PC-3 (cell line): ENCODE data around the gene SNRNP27. TPM values are rescaled to one million over a fixed set of nuclear protein-coding genes. Genes with fewer than 3 reads are reported as not detected.
A peak's percentile ranks its signal among the peaks of the same experiment; 100 is the strongest.

Experiments
- ATAC-seq: fragments of 200-7000 bp; cut with Tn5 transposase; 2 replicates; pipeline ENCODE4 v1.9.1; 2020; ENCODE audit warnings: mild to moderate bottlenecking, moderate library complexity
- BruUV-seq: library from RNA; stranded (reverse); fragments of 400-500 nt; replicated peaks from 2 replicates; lab custom pipeline; 2021; lab: Mats Ljungman, UMichigan
- CTCF ChIA-PET: fragments of 300-600 bp; sonication (Branson Sonifier 250); formaldehyde crosslinking; loops from one replicate; lab custom pipeline; 2022; ENCODE audit warnings: antibody characterized with exemption; lab: Charles Lee
- POLR2A ChIA-PET: fragments of 300-600 bp; sonication (Branson Sonifier 250); formaldehyde crosslinking; loops from one replicate; lab custom pipeline; 2022; ENCODE audit warnings: antibody characterized with exemption; ENCODE audit not compliant: unreplicated experiment; lab: Charles Lee
- DNase-seq: peaks from one replicate; pipeline ENCODE4 v3.0.0-alpha.2; 2015
- H2AFZ ChIP-seq: fragments of 300-600 bp; sonication (generic); 2 replicates; pipeline ENCODE4 v1.6.0; 2016; ENCODE audit warnings: antibody characterized with exemption, low read length
- H3F3A ChIP-seq: fragments of 300-600 bp; sonication (generic); one replicate; pipeline ENCODE4 v1.6.0; 2017; ENCODE audit warnings: antibody characterized with exemption, low read length, control low read depth, mild to moderate bottlenecking; ENCODE audit not compliant: unreplicated experiment
- H3K27ac ChIP-seq: fragments of 300-600 bp; sonication (generic); 2 replicates; pipeline ENCODE4 v1.5.1; 2016; ENCODE audit warnings: mild to moderate bottlenecking, low read length
- H3K27me3 ChIP-seq: fragments of 300-600 bp; sonication (generic); 2 replicates; pipeline ENCODE4 v1.6.1; 2016; ENCODE audit warnings: low read length, mixed read lengths
- H3K36me3 ChIP-seq: fragments of 300-600 bp; sonication (generic); 2 replicates; pipeline ENCODE4 v1.6.1; 2016; ENCODE audit warnings: low read depth, mixed run types, low read length, mixed read lengths
- H3K4me1 ChIP-seq: fragments of 300-600 bp; sonication (generic); 2 replicates; pipeline ENCODE4 v1.5.1; 2016; ENCODE audit warnings: low read length; ENCODE audit not compliant: insufficient read depth
- H3K4me2 ChIP-seq: fragments of 300-600 bp; sonication (generic); 2 replicates; pipeline ENCODE4 v1.6.0; 2016; ENCODE audit warnings: low read length
- H3K4me3 ChIP-seq: fragments of 300-600 bp; sonication (generic); 2 replicates; pipeline ENCODE4 v1.5.1; 2016; ENCODE audit warnings: mild to moderate bottlenecking, low read length, mixed read lengths
- H3K79me2 ChIP-seq: fragments of 300-600 bp; sonication (generic); 2 replicates; pipeline ENCODE4 v1.6.1; 2017; ENCODE audit warnings: low read length, mixed read lengths
- H3K9ac ChIP-seq: fragments of 300-600 bp; sonication (generic); 2 replicates; pipeline ENCODE4 v1.6.0; 2016; ENCODE audit warnings: mild to moderate bottlenecking, low read length
- H3K9me2 ChIP-seq: fragments of 300-600 bp; sonication (generic); replicated peaks from 2 replicates; pipeline ENCODE4 v1.6.1; 2016; ENCODE audit warnings: mixed run types, low read length, mixed read lengths
- H3K9me3 ChIP-seq: fragments of 300-600 bp; sonication (generic); 2 replicates; pipeline ENCODE4 v1.6.1; 2016; ENCODE audit warnings: low read length, mixed read lengths
- H4K20me1 ChIP-seq: fragments of 300-600 bp; sonication (generic); 2 replicates; pipeline ENCODE4 v1.6.1; 2016; ENCODE audit warnings: low read length, mixed read lengths
- EZH2 ChIP-seq: fragments of 300-600 bp; sonication (generic); IDR thresholded peaks from one replicate; pipeline ENCODE4 v1.6.1; 2017; ENCODE audit warnings: antibody characterized with exemption, mild to moderate bottlenecking, low read length; ENCODE audit not compliant: unreplicated experiment
- EZH2phosphoT487 ChIP-seq: fragments of 300-600 bp; sonication (generic); IDR thresholded peaks from 2 replicates; pipeline ENCODE4 v1.6.1; 2018; ENCODE audit warnings: mild to moderate bottlenecking, antibody characterized with exemption, low read length, borderline replicate concordance
- intact Hi-C: fragments of 100-400 bp; cut with micrococcal nuclease; formaldehyde crosslinking; loops from 2 replicates; pipeline ENCODE4 v1.9.0; 2023
- total RNA-seq: library from RNA; depleted of rRNA; stranded (reverse); fragments of >200 nt; gene quantifications from 2 replicates; pipeline ENCODE4 v1.2.3, GENCODE V29; 2014
- TF ChIP-seq, protein P1 (sequence below): fragments of 300-600 bp; sonication (generic); conservative IDR thresholded peaks from 2 replicates; pipeline ENCODE4 v1.5.1; 2017; ENCODE audit warnings: antibody characterized with exemption, low read depth, mild to moderate bottlenecking, low read length

SNRNP27 gene
- total RNA-seq, 1 experiment from 2014 or later, result 44.1 TPM

DNA sequence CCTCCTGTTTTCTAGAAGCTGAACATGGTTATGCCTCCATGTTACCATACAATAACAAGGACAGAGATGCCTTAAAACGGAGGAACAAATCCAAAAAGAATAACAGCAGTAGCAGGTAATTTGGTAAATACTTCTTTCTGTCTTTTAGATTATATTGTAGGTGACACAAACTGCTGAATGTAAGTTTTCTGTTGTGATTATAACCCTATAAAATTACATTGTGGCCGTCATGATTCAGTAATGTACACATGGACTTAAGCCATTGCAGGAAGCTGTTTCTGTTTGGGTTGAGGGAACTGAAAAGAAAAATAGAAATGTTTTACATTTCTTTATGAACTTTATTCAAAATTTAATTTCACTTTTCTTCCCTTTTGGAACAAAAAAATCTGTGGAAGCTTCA is 22.4 kb downstream of the SNRNP27 start:
- DNase-seq (peak; percentile 74), ATAC-seq (no peak)
- TSS peak; percentile 40 for BruUV-seq
- Histone ChIP-seq H3K4me1 (peaks cover 29% of the 10 kb centered on the region), H2AFZ (no peak overlapping the region), H3K4me3 (peak overlapping the region; percentile 92), H3K9ac (peak overlapping the region; percentile 73), H3K27ac (peak overlapping the region; percentile 48), H3K27me3 (no peaks in the 10 kb centered on the region), H3K36me3 (peaks cover 19% of the 10 kb centered on the region), H3K79me2 (peaks cover 38% of the 10 kb centered on the region), H3F3A (peaks cover 6% of the 10 kb centered on the region), H3K9me2 (no peaks in the 10 kb centered on the region), H3K9me3 (no peaks in the 10 kb centered on the region), H3K4me2 (peak overlapping the region; percentile 96), H4K20me1 (no peaks in the 10 kb centered on the region)
- intact Hi-C loops, result loop anchor here (1.0 to 10.0 kb wide), 4 partner anchors 30 to 376 kb away; partner anchors contain the start of genes SNRPG and TIA1
- ChIA-PET POLR2A (interaction anchor here (0.5 to 1.1 kb wide), 4 partner anchors 18 to 377 kb away, joined by 4 to 6 read pairs (median 4); no protein-coding TSS in a partner anchor), CTCF (interaction anchor here (0.5 kb wide), 1 partner anchor 68 kb away, joined by 5 read pairs; no protein-coding TSS in a partner anchor)
- TF ChIP-seq EZH2 (no peak), EZH2phosphoT487 (no peak)
- TF ChIP-seq, protein P1, sequence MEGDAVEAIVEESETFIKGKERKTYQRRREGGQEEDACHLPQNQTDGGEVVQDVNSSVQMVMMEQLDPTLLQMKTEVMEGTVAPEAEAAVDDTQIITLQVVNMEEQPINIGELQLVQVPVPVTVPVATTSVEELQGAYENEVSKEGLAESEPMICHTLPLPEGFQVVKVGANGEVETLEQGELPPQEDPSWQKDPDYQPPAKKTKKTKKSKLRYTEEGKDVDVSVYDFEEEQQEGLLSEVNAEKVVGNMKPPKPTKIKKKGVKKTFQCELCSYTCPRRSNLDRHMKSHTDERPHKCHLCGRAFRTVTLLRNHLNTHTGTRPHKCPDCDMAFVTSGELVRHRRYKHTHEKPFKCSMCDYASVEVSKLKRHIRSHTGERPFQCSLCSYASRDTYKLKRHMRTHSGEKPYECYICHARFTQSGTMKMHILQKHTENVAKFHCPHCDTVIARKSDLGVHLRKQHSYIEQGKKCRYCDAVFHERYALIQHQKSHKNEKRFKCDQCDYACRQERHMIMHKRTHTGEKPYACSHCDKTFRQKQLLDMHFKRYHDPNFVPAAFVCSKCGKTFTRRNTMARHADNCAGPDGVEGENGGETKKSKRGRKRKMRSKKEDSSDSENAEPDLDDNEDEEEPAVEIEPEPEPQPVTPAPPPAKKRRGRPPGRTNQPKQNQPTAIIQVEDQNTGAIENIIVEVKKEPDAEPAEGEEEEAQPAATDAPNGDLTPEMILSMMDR, result no peak

DNA sequence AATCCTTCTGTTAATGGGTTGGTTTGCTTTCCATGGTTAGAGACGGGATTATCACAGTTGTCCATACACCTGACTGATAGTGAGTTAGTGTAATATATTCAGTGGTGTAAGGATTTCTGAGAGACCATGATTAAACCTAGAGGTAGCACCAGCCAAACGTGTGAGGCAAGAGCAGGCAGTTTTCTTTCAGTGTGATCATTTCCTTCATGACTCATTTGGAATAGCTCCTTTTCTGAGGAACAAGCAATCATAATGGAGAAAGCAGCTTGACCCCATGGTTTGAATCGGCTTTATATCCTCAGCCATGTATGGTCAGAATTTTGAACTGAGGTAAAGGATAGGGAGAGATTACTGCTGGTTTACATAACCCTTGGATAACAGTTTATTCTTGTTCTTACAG is 24.1 kb downstream of the SNRNP27 start:
- Histone ChIP-seq H3K79me2 (peaks cover 38% of the 10 kb centered on the region), H4K20me1 (no peaks in the 10 kb centered on the region), H3K4me1 (peaks cover 29% of the 10 kb centered on the region), H3K27me3 (no peaks in the 10 kb centered on the region), H3F3A (no peaks in the 10 kb centered on the region), H3K4me3 (peak overlapping the region; percentile 20), H3K36me3 (peaks cover 19% of the 10 kb centered on the region), H3K27ac (peak overlapping the region; percentile 25), H3K9me3 (no peaks in the 10 kb centered on the region), H3K9me2 (no peaks in the 10 kb centered on the region), H2AFZ (no peak overlapping the region), H3K9ac (no peak overlapping the region), H3K4me2 (peak overlapping the region; percentile 96)
- no peak for ATAC-seq
- peak; percentile 77 for DNase-seq
- no peak for TF ChIP-seq EZH2
- TF ChIP-seq, protein P1, result no peak
- no peak for TF ChIP-seq EZH2phosphoT487
- CTCF ChIA-PET, result interaction anchor here (0.5 kb wide), 1 partner anchor 224 kb away, joined by 5 read pairs; no protein-coding TSS in a partner anchor
- no TSS peak for BruUV-seq
- intact Hi-C loops, result loop anchor here (1.0 to 10.0 kb wide), 4 partner anchors 14 to 374 kb away; partner anchors contain the start of genes SNRPG and TIA1
- POLR2A ChIA-PET, result no interaction called here

DNA sequence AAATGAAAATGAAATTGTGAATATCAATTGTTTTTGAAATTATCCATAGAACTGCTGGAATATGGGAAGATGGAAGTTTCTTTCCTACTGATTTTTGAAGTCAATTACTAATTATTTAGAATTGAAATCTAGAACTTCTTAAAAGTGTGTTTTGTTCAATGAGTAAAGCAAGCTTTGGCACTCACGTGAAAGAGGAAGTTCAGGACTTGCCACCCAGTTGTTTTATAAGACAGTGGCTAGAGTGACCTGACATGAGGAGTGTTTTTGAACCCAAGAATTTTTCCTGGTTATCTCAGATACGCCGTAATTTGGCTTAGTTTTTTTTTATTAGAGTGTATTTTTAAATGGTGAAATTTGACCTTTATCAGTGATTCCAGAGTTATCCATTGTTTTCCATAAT is 24.6 kb downstream of the SNRNP27 start:
- DNase-seq (no peak), ATAC-seq (no peak)
- no peak for TF ChIP-seq EZH2
- no peak for TF ChIP-seq EZH2phosphoT487
- TF ChIP-seq, protein P1, result no peak
- Histone ChIP-seq H3K4me1 (peaks cover 29% of the 10 kb centered on the region), H4K20me1 (no peaks in the 10 kb centered on the region), H3K27ac (peak overlapping the region; percentile 25), H3K4me2 (peak overlapping the region; percentile 96), H3F3A (no peaks in the 10 kb centered on the region), H3K9me2 (no peaks in the 10 kb centered on the region), H3K4me3 (peak overlapping the region; percentile 17; the same call in 1 of the 2 replicates), H3K79me2 (peaks cover 38% of the 10 kb centered on the region), H3K27me3 (no peaks in the 10 kb centered on the region), H2AFZ (no peak overlapping the region), H3K9me3 (no peaks in the 10 kb centered on the region), H3K9ac (no peak overlapping the region), H3K36me3 (peaks cover 14% of the 10 kb centered on the region)
- ChIA-PET POLR2A (no interaction called here), CTCF (no interaction called here)
- intact Hi-C loops, result loop anchor here (1.0 to 10.0 kb wide), 4 partner anchors 14 to 374 kb away; partner anchors contain the start of genes SNRPG and TIA1
- BruUV-seq, result no TSS peak
